Calu3 (cell line): Measurements from ENCODE around the gene GRIFIN. TPM values are rescaled to one million over a fixed set of nuclear protein-coding genes. Genes with fewer than 3 reads are reported as not detected.

ENCODE experiments used
- BruUV-seq: library from RNA; stranded (reverse); fragments of 400-500 nt; replicated peaks from 2 replicates; lab custom pipeline; 2021; lab: Mats Ljungman, UMichigan
- CTCF ChIA-PET: fragments of 300-600 bp; sonication (Branson Sonifier 250); formaldehyde crosslinking; loops from one replicate; lab custom pipeline; 2022; ENCODE audit warnings: antibody characterized with exemption; lab: Charles Lee
- DNase-seq: peaks from one replicate; pipeline ENCODE4 v3.0.0; 2022
- H3K27ac Mint-ChIP-seq: one replicate; pipeline ENCODE4 v1.8.0; 2022; ENCODE audit warnings: mixed read lengths; ENCODE audit not compliant: unreplicated experiment
- H3K27me3 Mint-ChIP-seq: one replicate; pipeline ENCODE4 v1.8.0; 2022; ENCODE audit warnings: mixed read lengths; ENCODE audit not compliant: unreplicated experiment
- H3K36me3 Mint-ChIP-seq: one replicate; pipeline ENCODE4 v1.8.0; 2022; ENCODE audit warnings: mild to moderate bottlenecking, moderate library complexity, mixed read lengths; ENCODE audit not compliant: insufficient read depth, unreplicated experiment
- H3K4me1 Mint-ChIP-seq: one replicate; pipeline ENCODE4 v1.8.0; 2022; ENCODE audit warnings: mild to moderate bottlenecking, low read depth, mixed read lengths; ENCODE audit not compliant: unreplicated experiment
- H3K4me3 Mint-ChIP-seq: one replicate; pipeline ENCODE4 v1.8.0; 2022; ENCODE audit warnings: mild to moderate bottlenecking, low read depth, moderate library complexity, mixed read lengths; ENCODE audit not compliant: unreplicated experiment
- H3K9me3 Mint-ChIP-seq: one replicate; pipeline ENCODE4 v1.8.0; 2022; ENCODE audit warnings: low read depth, mixed read lengths; ENCODE audit not compliant: unreplicated experiment
- intact Hi-C: fragments of 100-400 bp; cut with micrococcal nuclease; formaldehyde crosslinking; loops from one replicate; pipeline ENCODE4 v1.10.0; 2022; ENCODE audit not compliant: unreplicated experiment
- total RNA-seq: library from RNA; stranded (reverse); gene quantifications from 2 replicates; pipeline ENCODE4 v1.2.3, GENCODE V29; 2022
- TF ChIP-seq, protein P1 (sequence below): fragments of 200-600 bp; IDR thresholded peaks from one replicate; pipeline ENCODE4 v1.8.0; 2022; ENCODE audit warnings: antibody characterized with exemption; ENCODE audit not compliant: unreplicated experiment

Gene GRIFIN
- total RNA-seq, 1 experiment from 2014 or later: not detected

- no peak for DNase-seq
- CTCF ChIA-PET: interaction anchor here (0.5 to 1.5 kb wide), 6 partner anchors 10 to 1763 kb away, joined by 3 to 4 read pairs (median 3); no protein-coding TSS in a partner anchor
- no peak overlapping the region for H3K4me3 Mint-ChIP-seq
- no peaks in the 10 kb centered on the region for H3K9me3 Mint-ChIP-seq
- H3K4me1 Mint-ChIP-seq: no peaks in the 10 kb centered on the region
- TF ChIP-seq, protein P1, sequence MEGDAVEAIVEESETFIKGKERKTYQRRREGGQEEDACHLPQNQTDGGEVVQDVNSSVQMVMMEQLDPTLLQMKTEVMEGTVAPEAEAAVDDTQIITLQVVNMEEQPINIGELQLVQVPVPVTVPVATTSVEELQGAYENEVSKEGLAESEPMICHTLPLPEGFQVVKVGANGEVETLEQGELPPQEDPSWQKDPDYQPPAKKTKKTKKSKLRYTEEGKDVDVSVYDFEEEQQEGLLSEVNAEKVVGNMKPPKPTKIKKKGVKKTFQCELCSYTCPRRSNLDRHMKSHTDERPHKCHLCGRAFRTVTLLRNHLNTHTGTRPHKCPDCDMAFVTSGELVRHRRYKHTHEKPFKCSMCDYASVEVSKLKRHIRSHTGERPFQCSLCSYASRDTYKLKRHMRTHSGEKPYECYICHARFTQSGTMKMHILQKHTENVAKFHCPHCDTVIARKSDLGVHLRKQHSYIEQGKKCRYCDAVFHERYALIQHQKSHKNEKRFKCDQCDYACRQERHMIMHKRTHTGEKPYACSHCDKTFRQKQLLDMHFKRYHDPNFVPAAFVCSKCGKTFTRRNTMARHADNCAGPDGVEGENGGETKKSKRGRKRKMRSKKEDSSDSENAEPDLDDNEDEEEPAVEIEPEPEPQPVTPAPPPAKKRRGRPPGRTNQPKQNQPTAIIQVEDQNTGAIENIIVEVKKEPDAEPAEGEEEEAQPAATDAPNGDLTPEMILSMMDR: no peak
- peaks cover 10% of the 10 kb centered on the region for H3K36me3 Mint-ChIP-seq
- intact Hi-C loops: no loop called here
- no peak overlapping the region for H3K27ac Mint-ChIP-seq
- peaks cover 78% of the 10 kb centered on the region for H3K27me3 Mint-ChIP-seq
- no TSS peak for BruUV-seq
Measured at GRCh38 chr7:2498708-2499107, 22.5 kb upstream of the GRIFIN start.

GRCh38 chr7:2497500-2498336, 21.5 kb upstream of the GRIFIN start:
- DNase-seq: no peak
- TF ChIP-seq, protein P1: no peak
- no peaks in the 10 kb centered on the region for H3K9me3 Mint-ChIP-seq
- no peak overlapping the region for H3K27ac Mint-ChIP-seq
- H3K4me3 Mint-ChIP-seq: no peak overlapping the region
- intact Hi-C loops: no loop called here
- no peaks in the 10 kb centered on the region for H3K4me1 Mint-ChIP-seq
- peaks cover 10% of the 10 kb centered on the region for H3K36me3 Mint-ChIP-seq
- H3K27me3 Mint-ChIP-seq: peaks cover 88% of the 10 kb centered on the region
- BruUV-seq: no TSS peak
- CTCF ChIA-PET: interaction anchor here (0.5 to 1.5 kb wide), 5 partner anchors 11 to 74 kb away, joined by 3 to 4 read pairs (median 3); no protein-coding TSS in a partner anchor

DNA sequence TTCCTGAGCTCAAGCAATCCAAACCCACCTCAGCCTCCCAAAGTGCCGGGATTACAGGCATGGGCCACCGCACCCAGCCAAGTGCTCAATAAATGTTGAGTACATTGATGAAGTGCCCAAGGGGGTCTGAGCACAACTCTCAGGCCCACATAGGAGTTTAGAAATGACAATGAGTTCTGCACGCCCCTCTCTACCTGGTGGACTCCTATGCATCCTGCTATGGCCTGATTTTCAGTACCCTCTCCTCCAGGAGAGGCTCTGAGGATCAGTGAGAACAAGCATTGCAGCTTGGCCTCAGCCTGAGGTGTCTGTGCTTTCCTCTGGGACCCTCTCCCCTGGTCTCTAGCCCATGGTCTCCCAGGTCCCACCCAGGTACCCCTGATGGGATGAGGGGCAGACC, 20.9 kb upstream of the GRIFIN start:
- BruUV-seq: no TSS peak
- intact Hi-C loops: no loop called here
- CTCF ChIA-PET: no interaction called here
- H3K4me1 Mint-ChIP-seq: no peaks in the 10 kb centered on the region
- TF ChIP-seq, protein P1: no peak
- H3K36me3 Mint-ChIP-seq: peaks cover 15% of the 10 kb centered on the region
- H3K9me3 Mint-ChIP-seq: peaks cover 2% of the 10 kb centered on the region
- H3K27ac Mint-ChIP-seq: no peak overlapping the region
- no peak for DNase-seq
- H3K4me3 Mint-ChIP-seq: no peak overlapping the region
- peaks cover 95% of the 10 kb centered on the region for H3K27me3 Mint-ChIP-seq

GRCh38 chr7:2496375-2496774, 20.2 kb upstream of the GRIFIN start:
- Mint-ChIP-seq H3K27me3 (peaks cover 100% of the 10 kb centered on the region), H3K9me3 (peaks cover 6% of the 10 kb centered on the region), H3K4me3 (no peak overlapping the region), H3K36me3 (peaks cover 15% of the 10 kb centered on the region), H3K27ac (no peak overlapping the region), H3K4me1 (no peaks in the 10 kb centered on the region)
- CTCF ChIA-PET: no interaction called here
- BruUV-seq: no TSS peak
- TF ChIP-seq, protein P1: no peak
- intact Hi-C loops: no loop called here
- no peak for DNase-seq
